DMS53 treated with DMSO at 0.1 percent for 48 hours (cell line): Measurements from ENCODE around the gene CHST6.
"Not testable (repeated sequence)": the region's sequence is repeated elsewhere in the genome, so short reads cannot be mapped to it uniquely, and the experiment has no call there.

ENCODE experiments used
- DNase-seq: peaks from one replicate; lab custom pipeline; 2025; ENCODE audit not compliant: unreplicated experiment; lab: John Stamatoyannopoulos, UW

Gene CHST6

GRCh38 chr16:75452464-75453190, 42.6 kb downstream of the CHST6 start:
- no peak for DNase-seq

DNA sequence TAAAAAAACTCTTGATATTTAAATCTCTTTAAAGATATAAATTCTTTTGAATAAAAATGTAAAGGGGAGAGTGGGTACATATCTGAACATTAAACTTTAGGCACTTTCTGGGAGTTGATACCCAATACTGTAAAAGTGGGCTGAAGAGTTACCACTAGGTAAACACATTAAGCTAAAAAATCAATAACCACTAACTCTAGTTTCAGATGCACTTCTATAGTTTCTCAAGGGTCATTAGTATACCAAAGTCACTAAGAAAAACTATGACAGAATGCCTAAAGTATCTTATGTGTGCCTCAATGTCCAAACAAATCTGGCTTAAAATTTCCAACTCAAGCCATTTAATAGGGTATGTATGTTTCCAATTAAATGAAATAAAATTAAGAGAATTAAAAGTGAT, 48.8 kb downstream of the CHST6 start:
- DNase-seq: no peak

- DNase-seq: no peak
These were observed 49.9 kb downstream of the CHST6 start for GRCh38 chr16:75445298-75445697.

- no peak for DNase-seq
These were observed 51.9 kb downstream of the CHST6 start for GRCh38 chr16:75443298-75443697.

DNA sequence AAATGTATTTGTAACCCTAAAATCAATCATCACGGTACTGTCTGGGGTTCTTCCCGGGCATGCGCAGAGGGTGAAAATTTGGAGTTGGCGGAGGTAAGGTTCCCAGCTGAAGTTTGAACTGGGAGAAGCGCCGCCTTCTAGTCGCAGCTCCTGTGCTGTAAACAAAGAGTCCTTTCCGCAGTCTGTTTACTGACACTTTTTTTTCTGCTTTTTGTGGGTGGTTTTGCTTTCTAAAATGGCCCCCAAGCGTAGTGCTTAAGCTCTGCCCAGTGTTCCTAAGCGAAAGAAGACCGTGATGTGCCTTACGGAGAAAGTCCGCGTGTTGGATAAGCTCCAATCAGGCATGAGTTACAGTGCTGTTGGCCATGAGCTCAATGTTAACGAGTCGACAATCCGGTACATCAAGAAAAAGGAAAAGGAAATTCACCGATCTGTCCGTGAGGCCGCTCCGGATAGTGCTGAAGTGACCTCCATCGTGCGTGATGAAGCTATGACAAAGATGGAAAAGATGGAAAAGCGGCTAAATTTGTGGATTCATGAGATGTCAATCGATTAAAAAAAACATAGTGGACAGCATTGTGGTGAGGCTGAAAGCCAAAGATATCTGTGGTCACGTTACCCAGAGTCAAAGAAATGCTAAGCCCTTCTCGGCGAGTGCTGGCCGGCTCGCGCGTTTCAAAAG, 61.4 kb downstream of the CHST6 start:
- DNase-seq: peak; percentile 85

GRCh38 chr16:75432828-75433731, 62.2 kb downstream of the CHST6 start, which contains the start of gene CFDP1:
Gene CFDP1, minus strand, starts transcription at chr16:75433503. Its CDS starts 151 bp downstream, at chr16:75433352.
- peak; percentile 85 for DNase-seq

- DNase-seq: no peak
These were observed 65.4 kb downstream of the CHST6 start for GRCh38 chr16:75429621-75430403.

GRCh38 chr16:75426524-75426923, 68.7 kb downstream of the CHST6 start:
- DNase-seq: not testable (repeated sequence)

GRCh38 chr16:75424105-75424762, 71.0 kb downstream of the CHST6 start:
- DNase-seq: not testable (repeated sequence)

DNA sequence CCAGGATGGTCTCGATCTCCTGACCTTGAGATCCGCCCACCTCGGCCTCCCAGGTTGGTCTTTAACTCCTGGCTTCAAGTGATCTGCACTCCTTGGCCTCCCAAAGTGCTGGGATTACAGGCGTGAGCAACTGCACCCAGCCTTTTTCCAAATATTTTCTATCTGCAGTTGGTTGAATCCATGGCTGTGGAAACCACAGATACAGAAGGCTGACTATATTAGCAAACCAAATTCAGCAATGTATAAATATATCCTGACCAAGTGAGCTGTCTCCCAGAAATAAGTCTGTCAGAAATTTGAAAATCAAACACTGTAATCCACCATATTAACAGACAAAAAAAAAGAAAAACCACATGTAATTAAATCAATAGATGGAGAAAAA, 71.5 kb downstream of the CHST6 start:
- no peak for DNase-seq
